T-helper 2 cell (primary cell): ENCODE measurements around the gene PIAS1.
"Not testable (repeated sequence)": the region's sequence is repeated elsewhere in the genome, so short reads cannot be mapped to it uniquely, and the experiment has no call there.

ENCODE experiments used
- DNase-seq, 5 experiments: peaks; one replicate each; pipeline versions ENCODE4 v3.0.0 to v3.0.0-alpha.2; 2012 to 2022
- total RNA-seq, 2 donors: gene quantifications; one replicate each; lab custom pipeline; 2026; lab: John Stamatoyannopoulos, UW

PIAS1 gene
- 79.8 to 81.8 reads per million in 2 donors for total RNA-seq

GRCh38 chr15:68053701-68054627 is at the start of gene PIAS1:
Gene PIAS1 (plus strand): TSS chr15:68054315. CDS start chr15:68054327, 12 bp downstream.
- peak; percentile 85 to 95 (median 91) for DNase-seq

- DNase-seq = not testable (repeated sequence)
These were observed 46.5 kb upstream of the PIAS1 start for GRCh38 chr15:68007642-68008041.

GRCh38 chr15:68010361-68011153 is 43.6 kb upstream of the PIAS1 start:
- no peak for DNase-seq

- no peak for DNase-seq
These were observed 41.2 kb upstream of the PIAS1 start for GRCh38 chr15:68012911-68013310.

- DNase-seq = no peak
These were observed 39.9 kb upstream of the PIAS1 start for GRCh38 chr15:68014219-68014618.

GRCh38 chr15:68015244-68015643 is 38.9 kb upstream of the PIAS1 start:
- no peak for DNase-seq

GRCh38 chr15:68017201-68017600 is 36.9 kb upstream of the PIAS1 start:
- DNase-seq = no peak

- DNase-seq = no peak
These were observed 35.2 kb upstream of the PIAS1 start for GRCh38 chr15:68018797-68019444.

- DNase-seq = no peak
These were observed 34.1 kb upstream of the PIAS1 start for GRCh38 chr15:68019814-68020525.

- DNase-seq = no peak
These were observed 33.4 kb upstream of the PIAS1 start for GRCh38 chr15:68020685-68021084.

GRCh38 chr15:68022061-68022460 is 32.1 kb upstream of the PIAS1 start:
- DNase-seq = no peak

- no peak for DNase-seq
These were observed 30.6 kb upstream of the PIAS1 start for GRCh38 chr15:68023307-68024101.

- DNase-seq = no peak
These were observed 28.2 kb upstream of the PIAS1 start for GRCh38 chr15:68025835-68026424.

- no peak for DNase-seq
These were observed 26.7 kb upstream of the PIAS1 start for GRCh38 chr15:68027388-68027787.

GRCh38 chr15:68028137-68028887 is 25.8 kb upstream of the PIAS1 start:
- no peak for DNase-seq

- DNase-seq = peak in 1 of 5 experiments; percentile 9
These were observed 25.3 kb upstream of the PIAS1 start for GRCh38 chr15:68028888-68029207.

- no peak for DNase-seq
These were observed 24.2 kb upstream of the PIAS1 start for GRCh38 chr15:68029959-68030358.

GRCh38 chr15:68031404-68031803 is 22.7 kb upstream of the PIAS1 start:
- DNase-seq = no peak

- DNase-seq = no peak
These were observed 21.4 kb upstream of the PIAS1 start for GRCh38 chr15:68032672-68033071.

- DNase-seq = no peak
These were observed 20.0 kb upstream of the PIAS1 start for GRCh38 chr15:68034081-68034480.
